GM23248 (cell line): ENCODE results near the gene AKR1C3.

Source experiments
- EZH2 ChIP-seq: fragments of 200-600 bp; sonication (generic); IDR thresholded peaks from 2 replicates; pipeline ENCODE4 v1.6.1; 2018; ENCODE audit warnings: antibody characterized with exemption, mild to moderate bottlenecking; ENCODE audit not compliant: insufficient read depth, poor library complexity, severe bottlenecking
- EZH2phosphoT487 ChIP-seq: fragments of 200-600 bp; sonication (generic); IDR thresholded peaks from 2 replicates; pipeline ENCODE4 v1.6.1; 2018; ENCODE audit warnings: antibody characterized with exemption, moderate library complexity, mild to moderate bottlenecking, low read depth; ENCODE audit not compliant: insufficient read depth

DNA sequence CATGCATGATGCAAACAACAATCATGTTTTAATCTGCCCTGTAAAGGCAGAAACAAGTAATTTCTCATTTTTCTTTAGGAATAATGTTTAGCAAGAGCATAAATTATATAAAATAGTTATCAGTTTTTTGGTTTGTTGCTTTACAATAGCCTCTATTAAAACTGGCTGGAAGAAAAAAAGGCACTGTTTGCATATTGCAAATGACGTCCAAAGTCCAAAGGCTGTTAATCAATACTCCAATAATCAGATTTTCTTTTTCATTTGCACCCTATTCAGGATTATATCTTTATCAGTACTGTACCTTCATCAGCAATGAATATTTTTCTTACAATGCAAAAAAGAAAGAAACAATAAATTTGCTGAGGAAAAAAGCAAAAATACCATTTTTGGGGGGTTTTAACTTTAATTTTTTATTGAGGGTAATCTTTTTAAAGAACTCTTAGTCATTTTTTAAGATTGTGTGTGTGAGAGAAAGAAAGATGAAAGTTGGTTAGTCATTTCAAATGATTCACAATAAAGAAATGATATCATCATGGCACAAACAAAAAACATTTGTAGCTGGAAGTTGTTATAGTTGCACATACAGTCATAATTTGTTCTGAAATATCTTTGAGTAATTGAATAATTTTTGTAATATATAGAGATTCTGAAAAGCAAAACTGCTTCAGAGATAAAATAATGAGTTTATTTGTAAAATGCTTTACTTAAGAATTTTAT lies 46.1 kb upstream of the AKR1C3 start:
- no peak for TF ChIP-seq EZH2
- no peak for TF ChIP-seq EZH2phosphoT487
